SK-N-SH (cell line): ENCODE results near the gene ZNF365.

ENCODE experiments used
- FOXM1 ChIP-seq: IDR thresholded peaks from 2 replicates; pipeline ENCODE4 v1.4.0; 2012; ENCODE audit warnings: low read depth, mild to moderate bottlenecking
- JUND ChIP-seq: IDR thresholded peaks from 2 replicates; pipeline ENCODE4 v1.4.0; 2012
- MEF2A ChIP-seq: IDR thresholded peaks from 2 replicates; pipeline ENCODE4 v1.4.0; 2012; ENCODE audit warnings: low read depth, borderline replicate concordance
- TF ChIP-seq, protein P1 (sequence below): fragments of 200-600 bp; sonication (generic); IDR thresholded peaks from 2 replicates; pipeline ENCODE4 v1.6.1; 2017; ENCODE audit warnings: antibody characterized with exemption, mild to moderate bottlenecking, moderate library complexity

DNA sequence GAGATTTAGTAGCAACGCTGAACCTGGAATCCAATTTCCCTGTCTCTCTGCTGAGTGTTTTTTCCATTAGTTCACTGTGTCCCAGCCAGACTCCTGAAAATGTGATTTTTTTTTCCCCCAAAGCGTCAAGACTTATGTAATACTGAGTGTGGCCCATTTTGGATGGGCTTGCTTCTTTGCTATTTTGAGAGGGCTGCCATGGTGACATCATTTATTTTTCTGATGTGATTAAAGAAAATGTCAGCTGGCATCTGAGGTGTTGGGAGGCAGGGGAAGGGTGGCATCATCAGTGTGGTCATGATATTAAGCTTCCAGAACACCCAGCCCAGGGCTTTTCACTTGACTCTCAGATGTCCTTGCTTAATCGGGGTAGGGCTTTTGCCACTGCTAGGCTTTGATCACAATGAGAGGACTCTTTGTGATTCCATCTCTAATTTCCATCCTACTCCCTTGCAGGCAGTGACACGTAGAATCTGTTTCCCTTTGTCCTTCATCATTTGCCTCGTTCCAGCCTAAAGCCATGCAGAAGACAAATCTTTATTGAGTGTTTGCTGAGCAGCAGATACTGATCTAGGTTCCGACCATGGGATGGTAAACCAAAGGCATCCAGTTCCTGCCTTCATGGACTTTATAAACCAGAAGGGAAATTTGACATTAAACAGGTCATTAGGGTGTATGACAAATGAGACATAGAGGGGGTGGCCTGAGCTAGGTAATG is 7.4 kb downstream of the ZNF365 start:
- TF ChIP-seq FOXM1, result no peak
- TF ChIP-seq JUND, result no peak; the same call in 1 of the 2 replicates
- TF ChIP-seq, protein P1, sequence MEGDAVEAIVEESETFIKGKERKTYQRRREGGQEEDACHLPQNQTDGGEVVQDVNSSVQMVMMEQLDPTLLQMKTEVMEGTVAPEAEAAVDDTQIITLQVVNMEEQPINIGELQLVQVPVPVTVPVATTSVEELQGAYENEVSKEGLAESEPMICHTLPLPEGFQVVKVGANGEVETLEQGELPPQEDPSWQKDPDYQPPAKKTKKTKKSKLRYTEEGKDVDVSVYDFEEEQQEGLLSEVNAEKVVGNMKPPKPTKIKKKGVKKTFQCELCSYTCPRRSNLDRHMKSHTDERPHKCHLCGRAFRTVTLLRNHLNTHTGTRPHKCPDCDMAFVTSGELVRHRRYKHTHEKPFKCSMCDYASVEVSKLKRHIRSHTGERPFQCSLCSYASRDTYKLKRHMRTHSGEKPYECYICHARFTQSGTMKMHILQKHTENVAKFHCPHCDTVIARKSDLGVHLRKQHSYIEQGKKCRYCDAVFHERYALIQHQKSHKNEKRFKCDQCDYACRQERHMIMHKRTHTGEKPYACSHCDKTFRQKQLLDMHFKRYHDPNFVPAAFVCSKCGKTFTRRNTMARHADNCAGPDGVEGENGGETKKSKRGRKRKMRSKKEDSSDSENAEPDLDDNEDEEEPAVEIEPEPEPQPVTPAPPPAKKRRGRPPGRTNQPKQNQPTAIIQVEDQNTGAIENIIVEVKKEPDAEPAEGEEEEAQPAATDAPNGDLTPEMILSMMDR, result no peak
- TF ChIP-seq MEF2A, result no peak
